Stimulated activated CD8-positive, alpha-beta memory T cell treated with anti-CD3 and anti-CD28 coated beads, Interleukin-2, amount 100 ng/mL, for 1 hour (primary cell): Measurements from ENCODE around the gene DIAPH3.
"Not testable (repeated sequence)": the region's sequence is repeated elsewhere in the genome, so short reads cannot be mapped to it uniquely, and the experiment has no call there.

Experiments used
- DNase-seq, 2 donors: peaks; one replicate each; pipeline ENCODE4 v3.0.0-alpha.2; 2020; ENCODE audit warnings: low read depth in 2 of 2

The DIAPH3 gene, protein sequence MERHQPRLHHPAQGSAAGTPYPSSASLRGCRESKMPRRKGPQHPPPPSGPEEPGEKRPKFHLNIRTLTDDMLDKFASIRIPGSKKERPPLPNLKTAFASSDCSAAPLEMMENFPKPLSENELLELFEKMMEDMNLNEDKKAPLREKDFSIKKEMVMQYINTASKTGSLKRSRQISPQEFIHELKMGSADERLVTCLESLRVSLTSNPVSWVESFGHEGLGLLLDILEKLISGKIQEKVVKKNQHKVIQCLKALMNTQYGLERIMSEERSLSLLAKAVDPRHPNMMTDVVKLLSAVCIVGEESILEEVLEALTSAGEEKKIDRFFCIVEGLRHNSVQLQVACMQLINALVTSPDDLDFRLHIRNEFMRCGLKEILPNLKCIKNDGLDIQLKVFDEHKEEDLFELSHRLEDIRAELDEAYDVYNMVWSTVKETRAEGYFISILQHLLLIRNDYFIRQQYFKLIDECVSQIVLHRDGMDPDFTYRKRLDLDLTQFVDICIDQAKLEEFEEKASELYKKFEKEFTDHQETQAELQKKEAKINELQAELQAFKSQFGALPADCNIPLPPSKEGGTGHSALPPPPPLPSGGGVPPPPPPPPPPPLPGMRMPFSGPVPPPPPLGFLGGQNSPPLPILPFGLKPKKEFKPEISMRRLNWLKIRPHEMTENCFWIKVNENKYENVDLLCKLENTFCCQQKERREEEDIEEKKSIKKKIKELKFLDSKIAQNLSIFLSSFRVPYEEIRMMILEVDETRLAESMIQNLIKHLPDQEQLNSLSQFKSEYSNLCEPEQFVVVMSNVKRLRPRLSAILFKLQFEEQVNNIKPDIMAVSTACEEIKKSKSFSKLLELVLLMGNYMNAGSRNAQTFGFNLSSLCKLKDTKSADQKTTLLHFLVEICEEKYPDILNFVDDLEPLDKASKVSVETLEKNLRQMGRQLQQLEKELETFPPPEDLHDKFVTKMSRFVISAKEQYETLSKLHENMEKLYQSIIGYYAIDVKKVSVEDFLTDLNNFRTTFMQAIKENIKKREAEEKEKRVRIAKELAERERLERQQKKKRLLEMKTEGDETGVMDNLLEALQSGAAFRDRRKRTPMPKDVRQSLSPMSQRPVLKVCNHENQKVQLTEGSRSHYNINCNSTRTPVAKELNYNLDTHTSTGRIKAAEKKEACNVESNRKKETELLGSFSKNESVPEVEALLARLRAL

DNA sequence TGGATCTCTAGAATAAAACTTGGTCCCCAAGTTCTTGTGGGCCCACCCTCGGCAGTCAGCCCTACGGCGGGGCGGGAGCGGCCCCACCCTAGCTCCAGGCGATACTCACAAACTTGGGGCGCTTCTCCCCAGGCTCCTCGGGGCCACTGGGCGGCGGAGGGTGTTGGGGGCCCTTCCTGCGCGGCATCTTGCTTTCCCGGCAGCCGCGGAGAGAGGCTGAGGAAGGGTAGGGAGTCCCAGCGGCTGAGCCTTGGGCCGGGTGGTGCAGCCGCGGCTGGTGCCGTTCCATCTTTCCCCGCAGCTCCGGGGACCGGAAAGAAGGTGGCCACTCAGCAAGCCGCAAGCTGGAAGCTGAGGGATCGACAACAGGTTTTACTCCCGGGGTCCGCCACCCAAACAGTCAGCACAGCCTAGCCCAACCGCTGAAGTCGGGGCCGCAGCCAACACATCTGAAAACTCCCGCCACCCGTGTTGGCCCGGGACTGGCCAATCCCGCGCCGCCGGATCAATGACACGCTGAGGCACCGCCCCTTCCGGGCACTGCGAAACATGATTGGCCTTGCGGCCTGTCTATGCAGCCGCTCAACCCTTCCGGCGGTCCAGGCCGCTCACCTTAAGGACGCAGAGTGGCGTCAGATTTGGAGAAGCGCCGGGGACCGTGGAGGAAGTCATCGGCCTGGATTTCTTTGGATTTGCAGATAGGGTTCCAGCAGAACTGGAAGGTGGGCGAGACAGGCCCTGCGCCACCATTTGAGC is at the start of gene DIAPH3:
DIAPH3 (minus strand) TSS at position 451 of the 756 bp plus-strand sequence; CDS start at position 289, 162 bp downstream.
- peak; percentile 81 to 86 for DNase-seq

DNA sequence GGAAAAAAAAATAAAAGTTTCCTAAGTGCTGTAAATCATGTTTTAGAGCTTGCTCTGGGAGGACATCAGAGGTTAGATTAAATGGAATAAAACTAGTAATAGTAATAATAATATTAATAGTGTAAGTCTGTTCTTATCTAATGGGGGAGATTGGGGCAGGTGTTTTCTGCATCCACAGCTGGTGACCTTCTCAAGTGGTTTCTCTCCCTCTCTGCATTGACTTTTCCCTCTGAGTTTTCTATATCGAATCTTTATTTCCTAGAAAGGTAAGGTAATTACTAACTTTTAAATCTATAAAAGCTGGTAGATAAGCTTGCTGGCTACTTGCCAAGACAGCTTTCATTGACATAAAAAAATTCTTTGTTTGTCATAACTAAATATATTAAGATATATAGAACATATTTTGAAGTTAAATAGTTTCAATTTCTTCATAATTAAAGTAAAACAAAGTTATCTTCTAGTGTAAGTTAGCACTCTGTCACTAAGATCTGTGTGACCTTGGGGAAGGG is 49.6 kb upstream of the DIAPH3 start:
- no peak for DNase-seq

DNA sequence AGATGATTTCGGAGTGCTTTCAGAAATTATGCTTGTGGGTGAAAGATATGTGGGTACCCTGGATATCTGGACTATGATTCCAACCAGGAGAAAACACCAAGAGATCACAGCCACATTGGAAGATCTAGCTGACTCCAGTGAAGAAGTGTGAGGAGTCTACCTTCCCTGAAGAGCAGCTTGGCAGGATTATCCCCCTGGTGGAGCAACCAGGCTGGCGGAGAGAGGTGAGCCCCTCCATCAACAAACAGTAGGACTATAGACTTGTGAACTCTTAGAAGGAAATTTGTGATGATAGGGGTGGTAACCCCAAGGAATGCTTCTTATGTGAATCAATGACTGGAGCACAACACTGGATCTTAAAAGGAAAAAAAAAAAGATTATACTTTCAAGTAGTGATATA is 47.8 kb upstream of the DIAPH3 start:
- no peak for DNase-seq

DNA sequence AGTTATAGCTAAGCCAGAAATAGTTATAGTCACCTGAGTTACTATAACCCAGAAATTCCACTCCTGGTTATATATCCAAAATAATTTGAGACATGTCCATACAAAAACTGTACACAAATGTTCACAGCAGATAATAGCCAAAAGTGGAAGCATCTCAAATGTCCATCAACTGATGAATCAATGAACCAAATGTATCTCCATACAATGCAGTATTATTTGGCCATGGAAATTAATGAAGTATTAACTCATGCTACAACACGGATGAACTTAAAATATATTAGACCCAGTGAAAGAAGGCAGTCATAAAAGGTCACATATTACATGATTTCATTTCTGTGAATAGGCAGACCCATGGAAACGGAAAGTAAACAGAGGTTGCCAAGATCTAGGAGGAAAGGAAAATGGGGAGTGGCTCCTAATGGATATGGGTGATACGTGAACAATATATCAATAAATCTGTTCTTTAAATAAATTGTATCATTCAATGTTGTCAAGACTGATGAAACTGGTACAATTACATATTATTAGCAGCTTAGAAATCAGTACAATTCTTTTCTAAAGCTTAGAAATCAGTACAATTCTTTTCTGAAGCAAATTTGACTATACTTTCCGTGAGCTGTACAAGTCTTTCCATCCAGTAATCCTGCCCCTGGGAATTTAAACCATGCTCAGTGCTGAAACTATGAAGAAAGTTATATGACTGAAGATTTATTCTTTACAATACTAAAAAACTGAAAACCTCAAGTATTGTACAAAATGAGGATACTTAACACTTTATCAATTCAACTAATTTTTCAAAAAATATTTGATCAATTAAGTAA is 47.0 kb upstream of the DIAPH3 start:
- DNase-seq, result no peak

DNA sequence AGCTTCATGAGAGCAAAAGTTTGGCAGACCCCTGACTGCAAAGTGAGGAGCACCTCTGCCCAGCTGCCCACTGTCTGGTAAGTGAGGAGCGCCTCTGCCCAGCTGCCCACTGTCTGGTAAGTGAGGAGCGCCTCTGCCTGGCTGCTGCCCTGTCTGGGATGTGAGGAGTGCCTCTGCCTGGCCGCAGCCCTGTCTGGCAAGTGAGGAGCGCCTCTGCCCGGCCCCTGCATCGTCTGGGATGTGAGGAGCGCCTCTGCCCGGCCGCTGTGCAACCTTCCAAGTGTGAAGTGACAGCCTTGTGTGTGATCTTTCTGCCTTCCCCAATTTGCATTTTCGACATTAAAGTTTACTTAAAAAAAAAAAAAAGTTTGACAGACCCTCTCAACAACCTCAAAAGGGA is 41.8 kb upstream of the DIAPH3 start:
- DNase-seq, result not testable (repeated sequence)

DNA sequence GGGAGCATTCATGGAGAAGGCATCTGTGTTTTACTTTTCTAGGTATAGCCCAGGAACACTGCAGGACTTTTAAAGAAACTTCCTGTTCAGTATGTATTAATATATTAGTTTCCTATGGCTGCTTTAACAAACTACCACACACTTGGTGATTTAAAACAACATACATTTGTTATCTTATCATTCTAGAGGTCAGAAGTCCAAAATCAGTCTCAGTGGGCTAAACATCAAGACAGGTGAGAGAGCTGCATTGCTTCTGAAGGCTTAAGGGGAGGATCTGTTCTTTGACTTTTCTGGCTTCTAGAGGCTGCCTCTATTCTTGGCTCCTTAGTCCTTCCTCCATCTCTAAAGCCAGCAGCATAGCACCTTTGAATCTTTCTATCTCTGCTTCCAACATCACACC is 37.6 kb upstream of the DIAPH3 start:
- DNase-seq, result no peak

DNA sequence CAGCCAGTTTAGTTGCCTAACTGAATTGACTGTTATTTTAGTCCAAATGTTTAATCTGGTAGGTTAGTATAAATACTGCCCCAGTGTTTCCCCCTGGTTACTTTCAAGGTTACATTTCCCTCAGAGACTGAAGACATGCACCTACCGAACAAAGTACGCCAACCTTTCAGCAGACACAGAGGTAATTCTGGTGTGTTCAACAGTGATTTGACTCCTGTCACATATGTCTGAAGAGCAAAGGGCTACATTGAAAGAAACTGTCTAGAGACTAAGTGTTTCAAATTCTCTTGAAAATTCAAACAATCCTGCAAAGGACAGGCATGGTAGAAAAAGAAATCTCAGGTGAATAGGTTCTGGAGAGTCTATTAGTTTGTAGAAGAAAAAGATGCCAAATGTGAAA is 32.2 kb upstream of the DIAPH3 start:
- DNase-seq, result not testable (repeated sequence)

DNA sequence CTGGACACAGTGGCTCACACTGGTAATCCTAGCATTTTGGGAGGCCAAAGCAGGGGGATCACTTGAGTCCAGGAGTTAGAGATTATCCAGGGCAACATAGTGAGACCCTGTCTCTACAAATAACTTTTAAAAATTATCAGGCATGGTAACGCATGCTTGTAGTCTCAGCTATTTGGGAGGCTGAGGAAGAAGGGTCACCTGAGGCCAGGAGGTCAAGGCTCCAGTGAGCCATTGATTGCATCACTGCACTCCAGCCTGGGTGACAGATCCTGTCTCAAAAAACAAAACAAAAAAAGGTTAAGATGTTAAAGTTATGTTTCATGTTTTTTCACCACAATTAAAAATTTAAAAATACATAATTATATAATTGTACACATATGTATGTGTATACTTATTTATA is 19.2 kb upstream of the DIAPH3 start:
- DNase-seq, result no peak

DNA sequence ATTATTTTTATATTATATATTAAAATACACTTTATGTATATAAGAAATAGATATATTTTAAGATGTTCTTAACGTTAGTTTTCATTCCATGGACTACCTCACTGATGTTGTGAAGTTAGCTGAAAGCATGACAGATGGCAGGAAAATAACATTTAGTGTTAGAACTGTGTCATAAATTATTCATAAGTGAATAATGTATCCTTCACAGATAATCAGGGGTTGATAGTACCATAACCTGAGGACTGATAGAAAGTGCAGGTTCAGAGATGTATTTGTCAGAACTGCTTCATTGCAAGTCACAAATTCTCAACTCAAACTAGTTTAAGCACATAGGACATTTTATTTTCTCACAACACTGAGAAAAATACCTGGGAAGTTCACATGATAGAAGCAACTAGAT is 14.6 kb upstream of the DIAPH3 start:
- no peak for DNase-seq

DNA sequence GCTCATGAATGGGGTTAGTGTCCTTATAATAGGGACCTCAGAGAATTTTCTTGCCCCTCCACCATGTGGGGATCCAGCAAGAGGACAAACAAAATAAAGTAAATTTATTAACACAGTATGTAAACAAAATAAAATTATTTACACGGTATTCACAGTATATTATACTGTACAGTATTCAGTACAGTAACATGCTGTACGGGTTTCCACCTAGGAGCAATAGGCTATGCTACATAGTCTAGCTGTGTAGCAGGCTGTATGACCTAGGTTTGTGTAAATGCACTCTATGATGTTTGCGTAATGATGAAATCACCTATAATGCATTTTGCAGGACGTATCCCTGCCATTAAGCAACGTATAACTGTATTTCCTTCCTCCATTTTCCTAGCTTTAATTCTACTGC is 11.8 kb upstream of the DIAPH3 start:
- no peak for DNase-seq

DNA sequence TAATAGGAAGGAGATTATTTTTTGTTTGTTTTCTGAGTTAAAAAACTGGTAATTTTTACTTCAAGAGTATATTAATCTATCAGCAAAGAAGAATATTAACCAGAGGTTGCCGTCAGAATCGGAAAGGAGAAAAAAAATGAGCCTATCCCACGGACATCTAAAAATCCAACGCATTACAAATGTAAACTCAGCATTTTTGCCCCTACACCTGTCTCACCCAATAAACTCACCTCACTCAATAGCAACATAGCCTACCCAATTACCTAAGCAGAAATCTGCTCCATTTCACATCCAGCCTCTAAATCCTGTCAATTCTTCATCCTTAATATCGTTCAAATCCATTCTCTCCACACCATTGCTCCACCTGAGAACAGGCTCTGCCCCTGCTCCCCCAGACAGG is 10.4 kb upstream of the DIAPH3 start:
- no peak for DNase-seq

DNA sequence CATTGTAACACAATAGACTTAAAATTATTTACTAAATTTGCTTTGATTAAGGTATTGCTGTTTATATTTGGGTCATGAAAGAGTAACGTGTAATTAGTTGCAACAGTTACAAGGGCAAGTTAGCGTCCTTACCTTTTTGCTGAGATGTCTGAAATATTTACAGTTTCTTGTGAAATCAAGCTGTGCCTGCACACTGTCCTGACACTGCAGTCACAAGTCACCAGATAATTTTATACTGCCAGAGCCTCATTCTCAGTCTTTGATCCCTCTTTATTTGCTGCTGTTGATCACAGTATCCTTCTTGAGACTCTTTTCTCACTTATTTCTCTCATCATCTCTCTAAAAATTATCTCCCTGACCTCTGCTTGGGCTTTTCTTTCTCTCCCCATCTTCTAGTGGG is 8.4 kb upstream of the DIAPH3 start:
- no peak for DNase-seq

DNA sequence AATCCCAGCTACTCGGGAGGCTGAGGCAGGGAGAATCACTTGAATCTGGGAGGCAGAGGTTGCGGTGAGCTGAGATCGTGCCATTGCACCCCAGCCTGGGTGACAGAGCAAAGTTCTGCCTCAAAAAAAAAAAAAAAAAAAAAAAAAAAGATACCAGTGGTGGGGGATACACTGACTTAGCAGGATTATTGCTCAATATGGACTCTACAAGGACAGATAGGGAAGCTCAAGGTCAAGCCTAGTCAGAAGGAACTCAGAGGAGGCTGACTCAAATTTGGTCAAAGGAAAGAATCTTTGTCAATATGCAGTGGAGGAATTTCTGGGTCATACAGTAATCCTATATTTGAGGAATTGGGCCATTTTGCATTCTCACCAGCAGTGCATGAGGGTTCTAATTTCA is 6.7 kb upstream of the DIAPH3 start:
- no peak for DNase-seq

DNA sequence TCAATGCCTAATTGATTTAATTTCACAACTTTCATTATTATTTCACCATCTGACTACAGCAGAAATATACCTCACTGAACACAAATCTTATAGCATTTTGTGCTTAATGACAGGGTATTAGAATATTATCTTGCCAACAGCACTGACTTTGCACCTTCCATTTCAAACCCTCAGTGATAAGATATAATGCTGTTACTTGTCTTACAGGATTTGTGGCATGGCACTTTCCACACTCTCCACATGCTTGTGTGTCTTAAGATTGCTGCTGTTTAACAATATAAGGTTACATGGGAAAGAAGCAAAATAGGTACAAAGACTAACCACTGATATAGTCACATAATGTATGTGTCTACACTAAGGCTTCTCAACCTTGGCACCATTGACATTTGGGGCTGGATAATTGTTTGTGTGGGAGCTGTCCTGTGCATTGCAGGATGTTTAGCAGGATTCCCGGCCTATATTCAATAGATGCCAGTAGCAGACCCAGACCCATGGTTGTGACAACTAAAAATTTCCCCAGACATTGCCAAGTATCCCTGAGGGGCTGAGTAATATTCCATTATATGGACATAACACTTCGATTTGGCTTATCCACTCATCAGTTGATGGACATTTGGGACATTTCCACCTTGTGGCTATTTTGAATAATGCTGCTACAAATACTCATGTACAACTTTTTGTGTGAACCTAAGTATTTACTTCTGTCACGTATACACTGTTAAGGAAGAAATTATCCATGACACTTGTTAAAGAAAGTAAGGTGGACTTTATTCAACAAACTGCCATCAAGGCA is 5.7 kb upstream of the DIAPH3 start:
- DNase-seq, result no peak

DNA sequence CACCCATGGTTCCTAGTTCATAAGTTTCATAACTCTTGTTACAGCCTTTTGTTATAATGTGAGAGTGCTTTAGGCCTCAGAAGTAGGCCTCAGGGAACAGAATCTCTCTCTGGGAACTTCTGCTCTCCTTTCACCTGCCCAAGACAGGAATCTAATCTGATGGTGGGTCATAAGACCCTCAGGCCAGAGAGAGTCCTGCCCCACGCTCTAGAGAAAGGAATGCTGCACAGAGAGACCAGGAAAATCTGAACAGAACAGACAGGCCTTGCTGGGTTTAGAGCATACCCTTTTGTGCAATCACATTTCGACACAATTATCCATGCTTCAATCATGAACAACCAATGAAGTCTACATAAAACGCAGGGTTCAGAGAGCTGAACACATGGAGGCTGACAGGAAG is 3.4 kb upstream of the DIAPH3 start:
- DNase-seq, result no peak

DNA sequence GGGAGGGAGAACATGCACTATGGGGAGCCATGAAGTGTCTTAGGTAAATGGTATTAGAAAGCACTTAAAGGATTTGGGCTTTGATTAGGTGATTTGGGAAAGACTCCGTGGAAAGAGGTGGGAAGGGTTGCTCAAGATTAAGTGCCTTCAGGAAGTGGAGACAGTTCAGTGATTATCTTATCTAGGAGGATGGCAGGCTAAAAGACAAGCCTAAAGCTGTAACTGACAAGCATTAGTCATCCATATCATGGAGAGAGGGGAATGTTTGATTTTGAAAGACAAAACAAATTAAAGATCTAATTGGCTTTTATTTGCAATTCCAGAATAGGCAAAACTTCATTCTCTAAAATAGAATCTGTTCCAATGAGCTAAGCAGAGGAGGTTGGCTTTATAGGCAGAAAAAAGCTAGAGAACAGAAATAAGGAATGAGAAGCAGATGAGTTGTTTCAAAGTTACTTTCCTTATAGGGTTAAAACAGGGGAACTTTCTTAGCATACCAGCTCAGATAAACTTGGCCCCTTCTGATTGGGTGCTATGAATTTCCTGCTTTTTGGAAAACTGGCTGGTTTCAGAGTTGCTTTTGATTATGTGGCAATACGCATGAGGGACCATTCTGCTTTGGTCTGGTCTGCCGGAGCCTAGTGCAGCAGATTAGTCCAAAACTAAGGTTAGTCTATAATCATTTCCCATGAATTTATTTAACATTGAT is 1.8 kb upstream of the DIAPH3 start:
- DNase-seq, result no peak

DNA sequence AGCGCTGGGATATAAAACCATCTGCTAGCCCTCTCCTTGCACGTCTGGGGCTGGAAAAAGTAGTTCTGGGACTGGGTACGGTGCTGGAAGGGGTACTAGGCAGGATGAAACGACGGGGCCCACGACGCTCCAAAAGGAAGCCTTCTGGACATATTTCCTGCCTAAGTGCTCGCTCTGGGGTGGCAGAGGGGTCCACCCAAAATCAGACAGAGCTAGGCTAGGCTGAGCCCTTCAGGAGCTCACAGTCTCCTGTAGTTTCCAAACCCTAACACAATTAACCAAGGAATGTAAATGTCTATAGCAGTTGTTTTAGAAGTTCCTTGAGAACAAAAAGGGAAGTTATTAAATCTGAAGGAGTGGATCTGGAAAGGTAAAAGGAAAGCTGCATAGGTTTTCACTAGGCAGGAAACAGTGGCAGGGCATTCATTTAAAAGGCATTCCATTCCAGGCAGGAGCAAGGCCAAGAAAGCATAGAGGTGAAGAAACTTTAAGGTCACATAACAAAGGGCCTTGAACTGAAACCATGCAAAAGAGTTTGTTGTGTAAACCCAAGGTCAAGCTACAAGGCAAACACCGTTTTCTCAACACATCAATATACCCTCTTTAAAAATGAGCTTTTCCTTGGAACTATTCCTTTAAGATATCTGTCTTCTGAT is 634 bp upstream of the DIAPH3 start:
- no peak for DNase-seq

DNA sequence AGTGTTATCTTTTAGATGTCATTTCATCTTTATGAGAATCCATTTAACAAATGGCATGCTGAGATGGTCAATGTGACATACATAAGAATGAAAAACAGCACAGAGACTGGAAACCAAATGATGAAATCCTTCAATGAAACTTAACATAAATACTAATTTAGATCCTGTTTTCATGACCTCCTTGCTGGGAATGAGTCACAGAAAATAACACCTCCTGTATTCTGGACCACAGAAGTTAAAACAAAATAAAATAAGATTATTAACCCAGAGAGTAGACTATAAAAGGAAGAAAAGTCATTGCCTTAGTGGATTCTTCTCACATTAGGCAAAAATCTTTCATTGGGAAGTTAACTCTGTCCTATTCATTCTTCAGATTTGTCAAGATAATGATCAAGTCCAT is 1.6 kb downstream of the DIAPH3 start:
- no peak for DNase-seq
